ENCODE data around the gene OR1L4.

Gene OR1L4, protein sequence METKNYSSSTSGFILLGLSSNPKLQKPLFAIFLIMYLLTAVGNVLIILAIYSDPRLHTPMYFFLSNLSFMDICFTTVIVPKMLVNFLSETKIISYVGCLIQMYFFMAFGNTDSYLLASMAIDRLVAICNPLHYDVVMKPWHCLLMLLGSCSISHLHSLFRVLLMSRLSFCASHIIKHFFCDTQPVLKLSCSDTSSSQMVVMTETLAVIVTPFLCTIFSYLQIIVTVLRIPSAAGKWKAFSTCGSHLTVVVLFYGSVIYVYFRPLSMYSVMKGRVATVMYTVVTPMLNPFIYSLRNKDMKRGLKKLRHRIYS

DNA sequence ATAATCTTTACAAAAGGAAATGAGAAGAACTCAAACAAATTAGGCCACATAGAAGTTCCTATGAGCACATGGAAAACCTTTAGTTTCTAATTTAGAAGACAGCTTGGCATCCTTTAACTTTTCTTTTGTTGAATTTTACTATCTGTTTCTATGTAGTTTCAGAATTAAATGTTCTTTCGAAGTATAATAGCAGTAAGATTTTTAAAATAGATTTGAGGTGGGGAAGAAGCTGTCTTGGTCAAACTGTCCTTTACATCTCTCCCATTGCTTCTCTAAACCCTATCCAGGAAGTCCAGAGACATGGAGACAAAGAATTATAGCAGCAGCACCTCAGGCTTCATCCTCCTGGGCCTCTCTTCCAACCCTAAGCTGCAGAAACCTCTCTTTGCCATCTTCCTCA is at the start of gene OR1L4:
TSS of gene OR1L4 (plus strand) at position 301 of the 400 bp plus-strand sequence. CDS start at position 301, 0 bp downstream.
- DNase-seq, result no peak

DNA sequence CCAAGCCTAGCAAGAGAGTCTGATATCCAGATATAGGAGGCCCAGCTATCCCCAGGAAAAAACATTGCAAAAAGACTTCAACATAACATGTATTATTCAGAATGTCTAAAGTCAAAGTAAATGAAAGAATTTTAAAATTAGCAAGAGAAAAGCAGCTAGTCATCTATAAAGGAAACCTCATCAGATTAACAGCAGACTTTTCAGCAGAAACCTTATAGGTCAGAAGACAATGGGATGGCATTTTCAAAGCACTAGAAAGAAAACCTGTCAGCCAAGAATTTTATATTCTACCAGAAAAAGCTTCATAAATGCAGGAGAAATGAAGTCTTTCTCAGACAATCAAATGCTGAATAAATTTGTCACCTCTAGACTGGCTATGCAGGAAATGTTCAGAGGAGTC is 38.9 kb upstream of the OR1L4 start:
- no peak for DNase-seq

- DNase-seq, result peak; percentile 32
Observed at GRCh38 chr9:122695696-122696095, 28.1 kb upstream of the OR1L4 start.

DNA sequence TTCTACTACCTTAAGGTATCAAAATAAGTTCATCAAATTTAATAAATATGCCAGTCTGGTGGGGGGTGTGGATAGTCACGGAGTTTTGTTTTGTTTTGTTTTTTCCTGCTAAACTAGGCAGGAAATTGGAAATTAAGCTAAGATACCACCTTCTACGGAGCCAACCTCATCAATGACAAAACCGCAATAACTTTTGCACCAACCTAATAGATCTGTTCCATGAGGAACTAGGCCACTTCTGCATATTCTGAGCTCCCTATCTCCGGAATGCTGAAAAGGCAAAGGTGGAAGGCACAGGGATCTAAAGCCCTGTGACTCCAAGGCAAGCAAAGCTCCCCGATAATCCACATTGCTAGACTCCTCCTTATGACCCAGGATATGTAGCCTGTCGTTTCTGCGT is 5.8 kb upstream of the OR1L4 start:
- no peak for DNase-seq

DNA sequence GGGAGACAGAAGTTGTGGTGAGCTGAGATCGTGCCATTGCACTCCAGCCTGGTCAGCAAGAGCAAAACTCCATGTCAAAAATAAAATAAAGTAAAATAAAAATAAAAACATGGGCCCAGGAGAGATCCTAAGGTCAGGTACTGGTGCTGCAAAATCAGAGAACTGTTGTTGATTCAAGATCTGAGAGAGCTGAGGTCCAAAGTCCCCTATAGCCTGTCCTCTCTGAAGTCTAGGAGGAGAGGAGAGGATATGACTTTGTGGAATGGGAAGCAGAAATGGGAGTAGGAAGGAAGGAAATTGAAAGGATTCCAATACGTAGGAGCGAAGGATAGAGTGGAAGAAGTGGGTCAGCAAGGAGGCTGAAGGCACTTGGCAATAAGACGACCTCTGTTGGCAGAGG is 4.6 kb upstream of the OR1L4 start:
- no peak for DNase-seq

- no peak for DNase-seq
Observed at GRCh38 chr9:122742003-122742402, 18.2 kb downstream of the OR1L4 start, which contains the start of gene OR1L6. Gene OR1L6 (plus strand): TSS chr9:122742303. CDS start chr9:122749848, 7,545 bp downstream.

DNA sequence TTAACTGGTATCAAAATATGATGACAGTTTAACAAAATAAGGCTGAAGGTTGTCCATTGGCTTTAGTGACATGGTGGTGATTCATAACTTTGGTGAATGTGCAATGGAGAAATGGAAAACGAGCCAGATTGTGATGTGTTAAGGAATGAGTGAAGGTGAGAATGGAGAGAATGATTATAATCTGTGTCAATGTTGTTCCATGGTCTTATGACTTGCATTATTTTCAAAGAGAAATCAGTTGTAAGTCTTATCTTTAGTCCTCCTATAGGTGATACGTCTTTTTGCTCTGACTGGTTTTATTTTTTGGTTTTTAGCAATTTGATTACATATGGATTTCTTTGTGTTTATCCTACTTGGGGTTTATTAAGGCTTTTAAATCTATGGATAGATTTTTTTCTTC is 31.0 kb downstream of the OR1L4 start:
- no peak for DNase-seq

GRCh38 chr9:122767817-122768216 is 44.0 kb downstream of the OR1L4 start:
- no peak for DNase-seq
